Heart left ventricle (tissue), 13 donors: ENCODE results near the gene SPI1.

ENCODE experiments used
- CTCF ChIP-seq, 12 donors: fragments of 200-600 bp; sonication (generic) in 4 of 12; IDR thresholded peaks; one replicate each; pipeline versions ENCODE4 v1.5.0 to v1.8.0; 2018 to 2022; ENCODE audit warnings: antibody characterized with exemption in 12 of 12, mild to moderate bottlenecking in 5 of 12
- POLR2A ChIP-seq, 2 donors: fragments of 450-650 bp; IDR thresholded peaks; one replicate each; pipeline ENCODE4 v1.6.1; 2017; ENCODE audit warnings: antibody characterized with exemption in 2 of 2, mild to moderate bottlenecking in 2 of 2, moderate library complexity in 2 of 2
- donor health status: ischemic (EF 13 %, LVEDD 7.1; RV severe dilation, severe dysfunction).
- donor health status: DM: no; HTN: yes; CAD: no.
- donor health status: DM: no; HTN: no; CAD: no.
- donor health status: ischemic (EF 25% LVEDD 6.9; RV normal size, moderate dysfunction).
- donor health status: ischemic (EF 25% LVEDD 5.7; RV mildly dilated, moderate dysfunction).
- donor health status: ischemic (EF 35%, LVEDD 5.7; RV mildly dilated, moderate dysfunction).
- donor health status: nonischemic (EF 11% LVEDD 7.7; RV severe dilation, severe dysfunction).
- donor health status: DM: yes; HTN: yes; CAD: no.
- donor health status: PGD.
- donor health status: ischemic (EF 29% LVEDD 5.4; RV normal size, mild dysfunction).
- donor health status: nonischemic (EF 23%, LVEDD 6.1; RV moderate dilation, normal function).

- no peak for TF ChIP-seq POLR2A (IDR thresholded peaks at IDR 0.05)
- peak; percentile 79 to 99 (median 94) for TF ChIP-seq CTCF (IDR thresholded peaks at IDR 0.05)
These were observed 22.8 kb downstream of the SPI1 start for GRCh38 chr11:47355283-47356128.
